ENCODE measurements around the gene WWOX.

The WWOX gene

GRCh38 chr16:79186196-79186595 lies 1086.7 kb downstream of the WWOX start:
- TF ChIP-seq, protein P1, sequence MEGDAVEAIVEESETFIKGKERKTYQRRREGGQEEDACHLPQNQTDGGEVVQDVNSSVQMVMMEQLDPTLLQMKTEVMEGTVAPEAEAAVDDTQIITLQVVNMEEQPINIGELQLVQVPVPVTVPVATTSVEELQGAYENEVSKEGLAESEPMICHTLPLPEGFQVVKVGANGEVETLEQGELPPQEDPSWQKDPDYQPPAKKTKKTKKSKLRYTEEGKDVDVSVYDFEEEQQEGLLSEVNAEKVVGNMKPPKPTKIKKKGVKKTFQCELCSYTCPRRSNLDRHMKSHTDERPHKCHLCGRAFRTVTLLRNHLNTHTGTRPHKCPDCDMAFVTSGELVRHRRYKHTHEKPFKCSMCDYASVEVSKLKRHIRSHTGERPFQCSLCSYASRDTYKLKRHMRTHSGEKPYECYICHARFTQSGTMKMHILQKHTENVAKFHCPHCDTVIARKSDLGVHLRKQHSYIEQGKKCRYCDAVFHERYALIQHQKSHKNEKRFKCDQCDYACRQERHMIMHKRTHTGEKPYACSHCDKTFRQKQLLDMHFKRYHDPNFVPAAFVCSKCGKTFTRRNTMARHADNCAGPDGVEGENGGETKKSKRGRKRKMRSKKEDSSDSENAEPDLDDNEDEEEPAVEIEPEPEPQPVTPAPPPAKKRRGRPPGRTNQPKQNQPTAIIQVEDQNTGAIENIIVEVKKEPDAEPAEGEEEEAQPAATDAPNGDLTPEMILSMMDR (IDR thresholded peaks at IDR 0.05), result no peak
- no peaks in the 10 kb centered on the region for H3K36me3 ChIP-seq
- no peaks in the 10 kb centered on the region for H3K27me3 ChIP-seq
- H3K4me1 ChIP-seq (ENCODE audit: control insufficient read depth in 1 of 2, insufficient read depth in 1 of 2, low read depth in 1 of 2, low read length in 1 of 2), result no peaks in the 10 kb centered on the region
- H3K9me3 ChIP-seq, result no peaks in the 10 kb centered on the region
- no peak overlapping the region for H3K4me3 ChIP-seq (ENCODE audit: low read depth in 1 of 2, low read length in 1 of 2)
- H3K27ac ChIP-seq, result no peak overlapping the region

- Histone ChIP-seq H3K4me1 (ENCODE audit: control insufficient read depth in 1 of 2, insufficient read depth in 1 of 2, low read depth in 1 of 2, low read length in 1 of 2) (no peaks in the 10 kb centered on the region), H3K4me3 (ENCODE audit: low read depth in 1 of 2, low read length in 1 of 2) (no peak overlapping the region), H3K36me3 (no peaks in the 10 kb centered on the region), H3K27me3 (no peaks in the 10 kb centered on the region), H3K27ac (no peak overlapping the region), H3K9me3 (no peaks in the 10 kb centered on the region)
- TF ChIP-seq, protein P1 (IDR thresholded peaks at IDR 0.05), result no peak
Measured at GRCh38 chr16:79188115-79188738, 1088.8 kb downstream of the WWOX start.

DNA sequence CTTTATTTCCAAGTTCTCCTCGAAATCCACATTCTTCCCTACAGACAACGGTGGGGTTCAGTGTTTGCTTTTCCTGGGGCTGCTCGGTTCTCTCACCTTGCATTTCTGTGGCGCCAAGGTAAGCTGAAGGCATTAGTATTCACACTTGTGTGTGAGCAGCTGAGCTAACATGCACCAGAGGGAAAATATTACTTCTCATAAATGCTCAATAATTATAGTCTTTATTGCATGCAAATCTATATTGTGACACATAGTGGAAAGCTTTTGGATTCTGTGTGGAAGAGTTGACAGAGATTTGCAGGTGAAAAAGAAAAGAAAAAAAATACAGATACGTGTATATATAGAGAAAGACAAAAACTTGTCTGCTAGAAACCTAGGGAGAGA lies 1089.3 kb downstream of the WWOX start:
- Histone ChIP-seq H3K4me3 (ENCODE audit: low read depth in 1 of 2, low read length in 1 of 2) (no peak overlapping the region), H3K36me3 (no peaks in the 10 kb centered on the region), H3K27ac (no peak overlapping the region), H3K4me1 (ENCODE audit: control insufficient read depth in 1 of 2, insufficient read depth in 1 of 2, low read depth in 1 of 2, low read length in 1 of 2) (no peaks in the 10 kb centered on the region), H3K27me3 (no peaks in the 10 kb centered on the region), H3K9me3 (no peaks in the 10 kb centered on the region)
- TF ChIP-seq, protein P1 (IDR thresholded peaks at IDR 0.05), result no peak

DNA sequence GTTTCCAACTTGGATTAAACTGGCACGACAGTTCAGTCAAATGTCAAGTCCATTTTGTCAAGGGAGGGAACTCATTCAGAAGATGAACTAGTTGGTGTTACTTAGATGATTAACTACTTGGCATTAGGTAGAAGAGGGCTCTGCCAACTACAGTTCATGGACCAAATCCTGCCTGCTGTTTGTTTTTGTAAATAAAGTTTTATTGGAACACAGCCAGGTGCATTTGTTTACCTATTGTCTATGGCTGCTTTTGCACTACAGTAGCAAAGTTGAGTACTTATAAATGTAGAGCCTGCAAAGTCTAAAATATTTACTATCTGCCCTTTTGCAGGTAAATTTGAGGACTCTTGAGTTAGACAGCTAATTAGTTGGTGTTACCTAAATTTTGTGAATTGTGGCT lies 1091.1 kb downstream of the WWOX start:
- H3K27me3 ChIP-seq, result no peaks in the 10 kb centered on the region
- no peaks in the 10 kb centered on the region for H3K36me3 ChIP-seq
- H3K27ac ChIP-seq, result no peak overlapping the region
- TF ChIP-seq, protein P1 (IDR thresholded peaks at IDR 0.05), result no peak
- no peaks in the 10 kb centered on the region for H3K4me1 ChIP-seq (ENCODE audit: control insufficient read depth in 1 of 2, insufficient read depth in 1 of 2, low read depth in 1 of 2, low read length in 1 of 2)
- no peak overlapping the region for H3K4me3 ChIP-seq (ENCODE audit: low read depth in 1 of 2, low read length in 1 of 2)
- no peaks in the 10 kb centered on the region for H3K9me3 ChIP-seq

- Histone ChIP-seq H3K4me1 (ENCODE audit: control insufficient read depth in 1 of 2, insufficient read depth in 1 of 2, low read depth in 1 of 2, low read length in 1 of 2) (no peaks in the 10 kb centered on the region), H3K27me3 (no peaks in the 10 kb centered on the region), H3K4me3 (ENCODE audit: low read depth in 1 of 2, low read length in 1 of 2) (no peak overlapping the region), H3K27ac (no peak overlapping the region), H3K9me3 (no peaks in the 10 kb centered on the region), H3K36me3 (no peaks in the 10 kb centered on the region)
- TF ChIP-seq, protein P1 (IDR thresholded peaks at IDR 0.05), result no peak
Measured at GRCh38 chr16:79191933-79192332, 1092.5 kb downstream of the WWOX start.

DNA sequence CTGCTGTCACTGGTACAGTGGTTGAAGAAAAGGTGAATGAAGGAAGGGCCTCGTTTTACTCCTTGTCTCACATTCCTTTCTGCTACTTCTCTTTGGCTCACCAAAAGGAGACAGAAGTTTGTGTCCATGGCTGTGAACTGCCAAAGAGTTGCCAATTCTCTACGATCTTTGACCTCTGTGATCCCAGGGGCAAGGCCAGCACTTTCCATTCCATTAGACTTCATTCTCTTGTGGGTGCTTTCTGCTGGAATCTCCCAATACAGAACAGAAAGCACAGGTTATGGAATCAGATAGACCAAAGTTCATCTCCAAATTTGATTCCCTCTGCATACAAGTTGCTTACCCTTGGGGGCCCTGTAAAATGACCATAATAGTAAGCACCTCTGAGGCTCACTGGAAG lies 1093.5 kb downstream of the WWOX start:
- Histone ChIP-seq H3K27me3 (no peaks in the 10 kb centered on the region), H3K27ac (no peak overlapping the region), H3K36me3 (no peaks in the 10 kb centered on the region)

More for the DNA sequence above, 1093.5 kb downstream of the WWOX start:
- no peaks in the 10 kb centered on the region for H3K9me3 ChIP-seq
- no peaks in the 10 kb centered on the region for H3K4me1 ChIP-seq (ENCODE audit: control insufficient read depth in 1 of 2, insufficient read depth in 1 of 2, low read depth in 1 of 2, low read length in 1 of 2)
- TF ChIP-seq, protein P1 (IDR thresholded peaks at IDR 0.05), result no peak
- H3K4me3 ChIP-seq (ENCODE audit: low read depth in 1 of 2, low read length in 1 of 2), result no peak overlapping the region
